Stimulated activated CD4-positive, alpha-beta T cell treated with anti-CD3 and anti-CD28 coated beads, Interleukin-4, amount 100 ng/mL, for 48 hours (primary cell): ENCODE data around the gene SCN3A.

ENCODE experiments used
- DNase-seq, 2 donors: peaks; one replicate each; pipeline ENCODE4 v3.0.0-alpha.2; 2020; ENCODE audit warnings: low read depth in 2 of 2

The SCN3A gene

GRCh38 chr2:165203689-165204559, at the start of gene SCN3A:
Gene SCN3A, minus strand, starts transcription at chr2:165204050. Its CDS starts 27,656 bp downstream, at chr2:165176394.
- no peak for DNase-seq

DNA sequence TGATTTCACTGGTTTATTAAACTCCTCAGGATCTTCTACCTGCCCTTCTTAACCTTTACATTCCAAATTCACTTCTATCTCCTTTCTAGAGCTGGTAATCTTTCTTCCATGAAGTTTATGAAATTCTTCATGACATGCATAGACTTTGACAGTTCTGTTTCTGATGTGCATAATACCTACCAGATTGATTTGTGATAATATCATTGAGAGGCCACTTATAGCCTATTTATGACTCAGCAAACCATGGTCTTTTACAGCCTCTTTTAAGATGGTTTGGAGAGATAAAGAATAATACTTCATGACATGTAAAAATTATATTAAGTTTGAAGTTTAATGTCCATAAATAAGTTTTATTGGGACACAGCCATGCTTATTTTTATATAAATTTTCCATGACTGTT, 49.3 kb upstream of the SCN3A start:
- DNase-seq = no peak

- DNase-seq = no peak
These were observed 47.5 kb upstream of the SCN3A start for GRCh38 chr2:165251366-165251765.

DNA sequence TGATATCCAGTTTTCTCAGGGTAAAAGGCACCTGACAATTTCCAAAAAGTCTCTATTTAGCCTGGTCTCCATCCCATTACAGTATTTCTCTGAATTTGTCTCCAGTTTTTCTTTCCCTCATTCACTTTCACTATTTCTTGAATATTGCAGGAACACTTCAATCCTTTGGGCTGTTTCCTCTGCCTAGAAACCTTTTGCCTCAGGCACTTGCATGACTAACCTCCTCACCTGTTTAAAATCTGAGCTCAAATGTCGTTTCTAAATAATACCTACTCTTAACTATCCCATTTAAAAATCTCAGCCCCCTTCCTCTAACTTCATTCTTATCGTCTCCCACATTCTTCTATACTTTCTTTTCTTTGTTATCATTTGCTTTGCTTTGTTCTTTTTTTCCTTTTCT, 44.4 kb upstream of the SCN3A start:
- no peak for DNase-seq

GRCh38 chr2:165245081-165245793, 41.4 kb upstream of the SCN3A start:
- DNase-seq = no peak

GRCh38 chr2:165240916-165241315, 37.1 kb upstream of the SCN3A start:
- DNase-seq = no peak

- no peak for DNase-seq
These were observed 36.1 kb upstream of the SCN3A start for GRCh38 chr2:165239856-165240515.

DNA sequence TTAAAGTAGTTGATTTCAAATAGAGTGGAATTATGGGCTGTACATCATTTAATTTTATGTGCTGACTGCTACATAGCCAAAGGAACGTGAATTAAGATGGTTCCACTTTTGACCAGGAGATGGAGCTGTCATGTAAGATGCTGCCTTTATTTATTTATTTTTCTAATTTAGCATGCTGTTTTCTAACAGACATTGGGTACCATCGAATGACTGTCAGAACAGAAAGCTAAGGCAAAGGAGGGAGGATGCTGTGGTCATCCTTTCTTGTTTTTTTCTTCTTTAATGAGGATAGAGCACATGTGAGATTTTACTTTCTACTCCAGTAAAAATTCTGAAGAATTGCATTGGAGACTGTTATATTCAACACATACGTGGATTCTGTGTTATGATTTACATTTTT, 35.4 kb upstream of the SCN3A start, which contains the start of gene SCN2A:
Gene SCN2A, plus strand, starts transcription at position 185 of the 400 bp plus-strand sequence. CDS start 56,410 bp downstream, outside the sequence.
- no peak for DNase-seq

DNA sequence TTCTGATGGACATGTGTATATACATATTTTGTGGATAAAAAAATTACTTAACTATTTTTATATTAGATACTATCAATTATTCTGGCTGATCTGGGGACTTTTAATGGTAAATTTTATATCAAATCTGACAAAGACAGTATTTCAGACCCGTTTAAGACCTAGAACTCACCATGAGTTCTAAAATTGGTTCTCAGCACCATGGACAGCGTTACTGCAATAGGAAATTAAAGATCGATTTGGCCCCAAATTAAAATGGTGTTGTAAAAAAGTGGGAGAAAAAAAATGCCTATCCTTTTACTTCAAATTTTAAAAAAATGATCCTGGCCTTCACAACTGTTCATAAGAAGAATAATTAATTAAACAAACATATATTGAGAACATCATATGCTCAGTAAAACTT, 34.4 kb upstream of the SCN3A start:
- no peak for DNase-seq

GRCh38 chr2:165237056-165237455, 33.2 kb upstream of the SCN3A start:
- DNase-seq = no peak

DNA sequence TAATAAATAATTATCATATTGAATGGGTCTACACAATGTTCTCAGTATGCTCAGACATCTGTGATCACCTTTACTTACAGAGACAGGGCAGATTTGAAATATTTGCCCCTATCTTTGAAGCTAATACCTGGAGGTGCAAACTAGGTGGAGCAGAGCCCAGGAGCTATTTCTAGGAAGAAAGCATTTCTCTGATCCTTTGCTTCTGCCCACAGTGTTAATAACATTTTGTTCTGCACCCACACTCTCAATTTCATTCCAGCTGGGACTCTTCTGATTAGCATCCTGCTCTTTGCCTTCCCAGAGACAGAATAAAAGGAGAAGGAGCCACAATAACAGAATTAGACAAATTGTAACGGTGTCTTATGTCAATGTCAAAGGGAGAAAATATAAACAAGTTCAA, 23.7 kb upstream of the SCN3A start:
- DNase-seq = no peak

GRCh38 chr2:165224941-165225340, 21.1 kb upstream of the SCN3A start:
- DNase-seq = no peak

DNA sequence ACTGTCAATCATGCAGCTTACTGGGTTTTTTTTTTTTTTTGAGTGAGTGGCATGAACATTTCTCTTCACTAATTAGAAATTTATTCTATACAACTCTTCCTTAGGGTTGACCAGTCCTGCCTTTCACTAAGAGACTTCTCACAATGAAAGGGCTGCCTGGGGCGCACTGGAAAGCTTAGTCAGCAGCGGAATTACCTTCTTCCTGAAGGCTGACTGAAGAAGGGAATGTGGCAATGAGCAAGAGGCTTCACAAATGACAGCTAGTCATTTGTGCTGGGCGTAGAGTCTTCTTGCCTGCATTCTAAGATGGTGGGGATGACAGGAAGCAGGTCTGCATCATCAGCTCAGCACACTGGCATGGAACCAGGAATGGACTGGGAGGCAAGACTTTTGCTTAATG, 15.6 kb upstream of the SCN3A start:
- DNase-seq = no peak

DNA sequence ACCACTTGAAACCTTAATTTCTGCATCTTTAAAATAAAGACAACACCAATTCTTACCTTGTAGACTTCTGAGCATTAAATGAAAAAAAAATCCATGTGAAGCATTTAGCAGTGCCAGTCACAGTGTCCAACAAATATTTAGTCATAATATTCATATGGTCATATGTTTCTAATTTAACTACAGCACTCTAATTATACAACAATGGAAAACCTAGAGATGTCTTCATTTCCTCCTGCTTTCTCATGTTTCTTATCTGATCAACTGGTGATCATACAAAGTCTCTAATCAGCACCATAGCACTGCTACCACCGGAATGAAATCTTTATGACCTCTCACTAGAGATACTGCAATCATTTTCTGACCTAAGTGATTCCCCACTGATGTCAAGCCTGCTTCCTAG, 10.2 kb upstream of the SCN3A start:
- DNase-seq = no peak

DNA sequence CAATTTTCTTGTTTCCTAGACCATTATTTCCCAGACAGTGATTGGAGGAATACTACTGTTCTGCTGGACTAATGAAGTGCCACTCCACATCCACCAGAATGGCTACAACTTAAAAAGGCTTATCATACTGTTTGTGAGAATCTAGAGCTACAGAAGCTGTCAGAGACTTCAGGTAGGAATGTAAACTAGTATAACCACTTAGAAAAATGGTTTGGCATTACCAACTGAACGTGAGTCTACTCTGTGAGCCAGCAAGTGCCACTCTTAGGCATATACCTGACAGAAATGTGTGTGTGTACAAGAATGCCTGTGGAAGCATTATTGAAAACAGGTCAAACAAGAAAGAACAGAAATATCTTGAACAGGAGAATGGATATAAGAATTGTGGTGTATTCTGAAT, 4.2 kb upstream of the SCN3A start:
- no peak for DNase-seq

DNA sequence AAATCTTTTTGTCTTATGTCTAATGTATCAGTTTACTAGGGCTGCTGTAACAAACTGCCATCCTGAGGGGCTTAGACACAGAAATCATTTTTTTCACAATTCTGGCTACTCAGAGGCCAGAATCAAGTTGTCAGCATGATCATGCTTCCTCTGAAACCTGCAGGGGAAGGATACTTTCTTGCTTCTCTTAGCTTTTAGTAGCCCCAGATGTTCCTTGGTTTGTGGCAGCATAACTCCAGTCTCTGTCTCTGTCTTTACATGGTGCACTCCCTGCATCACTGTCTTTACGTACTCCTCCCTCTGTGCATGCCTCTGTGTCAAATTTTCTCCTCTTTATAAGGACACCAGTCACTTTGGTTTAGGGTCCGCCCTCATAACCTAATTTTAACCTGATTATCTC, 2.0 kb upstream of the SCN3A start:
- no peak for DNase-seq

DNA sequence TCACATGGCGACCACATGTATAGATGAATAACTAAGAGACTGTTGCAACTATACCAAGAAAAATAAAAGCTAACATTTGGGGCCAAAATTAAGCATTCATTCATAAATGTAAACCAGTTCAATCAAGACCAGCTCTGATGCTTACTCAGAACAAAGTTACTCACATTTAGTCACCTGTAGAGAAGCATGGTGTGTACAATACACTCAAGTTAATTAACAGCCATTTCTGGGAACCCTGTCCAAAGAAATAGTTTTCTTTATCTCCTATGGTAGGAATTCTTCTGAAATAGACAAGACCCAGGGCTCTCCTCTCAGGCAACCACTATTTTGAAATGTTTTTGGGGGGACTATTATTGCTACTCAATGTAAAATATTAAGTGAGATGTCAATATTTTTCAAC, 1.6 kb downstream of the SCN3A start:
- DNase-seq = no peak

DNA sequence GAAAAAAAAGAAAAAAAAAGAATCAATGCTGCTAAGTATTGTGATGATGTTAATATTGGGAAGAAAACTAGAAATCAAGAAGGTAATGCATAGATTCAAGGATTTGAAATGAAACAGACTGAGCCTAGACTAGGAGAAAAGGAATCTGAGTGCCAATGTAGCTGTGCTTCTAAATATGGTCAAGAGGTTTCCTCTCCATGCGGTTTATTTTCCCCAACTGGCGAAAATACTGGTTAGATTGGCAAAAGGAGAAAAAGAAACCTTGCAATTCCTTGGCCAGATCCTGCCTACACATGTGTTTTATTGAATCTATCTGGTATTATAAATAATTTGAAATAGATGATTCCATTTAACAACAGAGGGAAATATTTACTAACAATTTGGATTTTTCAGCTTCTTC, 5.7 kb downstream of the SCN3A start:
- DNase-seq = no peak

DNA sequence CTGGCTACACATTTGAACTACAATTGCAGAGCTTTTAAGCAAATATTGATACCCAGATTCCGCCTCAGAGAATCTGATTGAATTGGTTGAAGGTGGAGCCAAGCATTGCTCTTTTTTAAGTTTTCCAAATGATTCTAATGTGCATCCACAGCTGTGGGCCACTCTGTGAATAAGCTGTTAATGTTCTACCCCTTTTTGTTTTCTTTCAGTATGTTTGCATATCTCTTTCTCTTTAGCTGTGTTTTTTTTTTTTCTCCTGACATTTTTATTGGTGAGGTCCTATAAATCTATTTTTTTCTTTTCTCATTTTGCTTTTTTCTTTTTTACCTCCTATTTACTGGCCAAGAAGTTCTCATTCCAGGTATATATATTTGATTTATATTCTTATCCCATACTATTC, 6.5 kb downstream of the SCN3A start:
- no peak for DNase-seq

DNA sequence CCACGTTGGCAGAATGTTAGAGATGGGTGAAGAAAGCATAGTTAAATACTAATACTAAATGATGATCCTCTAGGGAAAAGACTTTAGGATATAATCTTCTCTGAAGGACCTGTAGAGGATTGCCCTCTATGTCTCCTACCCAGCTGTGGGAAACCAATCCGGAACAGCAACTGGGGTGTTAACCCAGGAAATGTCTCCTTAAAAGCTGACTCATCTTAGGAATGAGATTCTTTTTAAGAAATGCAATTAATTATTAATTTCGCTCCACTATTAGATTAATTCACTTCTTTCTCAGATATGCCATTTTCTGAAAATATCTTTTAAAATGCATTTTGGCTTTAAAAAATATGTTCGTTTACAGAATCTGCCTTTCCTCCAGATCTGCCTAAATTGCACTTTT, 7.4 kb downstream of the SCN3A start:
- no peak for DNase-seq

GRCh38 chr2:165193178-165193777, 10.6 kb downstream of the SCN3A start:
- no peak for DNase-seq

- no peak for DNase-seq
These were observed 11.1 kb downstream of the SCN3A start for GRCh38 chr2:165192729-165193128.
